ENCODE results near the gene TUBA4A. TPM values are rescaled to one million over a fixed set of nuclear protein-coding genes. Genes with fewer than 3 reads are reported as not detected.
A peak's percentile ranks its signal among the peaks of the same experiment; 100 is the strongest.

TUBA4A gene
- total RNA-seq, 4 donors from 2014 or later = 49.5 to 137 (median 129) TPM

- no peak overlapping the region for H3K4me3 ChIP-seq
- TF ChIP-seq CTCF (IDR thresholded peaks at IDR 0.05) (no peak), POLR2A (IDR thresholded peaks at IDR 0.05) (no peak)
- DNase-seq = no peak
- no peak overlapping the region for H3K27ac ChIP-seq
- H3K4me1 ChIP-seq = peaks cover 0 to 15% (median 0%) of the 10 kb centered on the region in 4 donors
- H3K27me3 ChIP-seq = no peaks in the 10 kb centered on the region
- no peaks in the 10 kb centered on the region for H3K36me3 ChIP-seq
- no peaks in the 10 kb centered on the region for H3K9me3 ChIP-seq
These were observed 17.3 kb upstream of the TUBA4A start for GRCh38 chr2:219271021-219271420.

GRCh38 chr2:219270055-219270372 lies 16.3 kb upstream of the TUBA4A start:
- peaks cover 0 to 15% (median 0%) of the 10 kb centered on the region in 4 donors for H3K4me1 ChIP-seq
- H3K4me3 ChIP-seq = no peak overlapping the region
- no peaks in the 10 kb centered on the region for H3K27me3 ChIP-seq
- TF ChIP-seq POLR2A (IDR thresholded peaks at IDR 0.05) (no peak), CTCF (IDR thresholded peaks at IDR 0.05) (no peak)
- H3K9me3 ChIP-seq = no peaks in the 10 kb centered on the region
- no peak for DNase-seq
- peak overlapping the region in 1 of 4 donors; percentile 65 for H3K27ac ChIP-seq
- no peaks in the 10 kb centered on the region for H3K36me3 ChIP-seq

- Histone ChIP-seq H3K27ac (peak overlapping the region in 2 of 4 donors; percentile 42 to 65), H3K36me3 (no peaks in the 10 kb centered on the region), H3K9me3 (no peaks in the 10 kb centered on the region), H3K27me3 (no peaks in the 10 kb centered on the region), H3K4me3 (no peak overlapping the region), H3K4me1 (peaks cover 0 to 15% (median 0%) of the 10 kb centered on the region in 4 donors)
- DNase-seq = peak in 2 of 3 donors; percentile 85 to 91
- TF ChIP-seq POLR2A (IDR thresholded peaks at IDR 0.05) (no peak), CTCF (IDR thresholded peaks at IDR 0.05) (no peak)
These were observed 15.8 kb upstream of the TUBA4A start for GRCh38 chr2:219269362-219270054.

- Histone ChIP-seq H3K36me3 (no peaks in the 10 kb centered on the region), H3K27ac (no peak overlapping the region), H3K4me3 (no peak overlapping the region), H3K4me1 (peaks cover 0 to 15% (median 0%) of the 10 kb centered on the region in 4 donors), H3K27me3 (no peaks in the 10 kb centered on the region), H3K9me3 (no peaks in the 10 kb centered on the region)
- TF ChIP-seq CTCF (IDR thresholded peaks at IDR 0.05) (no peak), POLR2A (IDR thresholded peaks at IDR 0.05) (no peak)
- DNase-seq = no peak
These were observed 14.6 kb upstream of the TUBA4A start for GRCh38 chr2:219268294-219268693.

- Histone ChIP-seq H3K4me3 (no peak overlapping the region), H3K27ac (no peak overlapping the region), H3K4me1 (peaks cover 0 to 15% (median 0%) of the 10 kb centered on the region in 4 donors), H3K9me3 (no peaks in the 10 kb centered on the region), H3K36me3 (no peaks in the 10 kb centered on the region), H3K27me3 (no peaks in the 10 kb centered on the region)
- no peak for DNase-seq
- TF ChIP-seq POLR2A (IDR thresholded peaks at IDR 0.05) (no peak), CTCF (IDR thresholded peaks at IDR 0.05) (no peak)
These were observed 13.2 kb upstream of the TUBA4A start for GRCh38 chr2:219266886-219267285.
